HL-60 (cell line): Measurements from ENCODE around the gene SYTL2.

ENCODE experiments used
- GABPA ChIP-seq: IDR thresholded peaks from 2 replicates; pipeline ENCODE4 v1.6.1; 2012; ENCODE audit warnings: low read depth
- TF ChIP-seq, protein P1 (sequence below): IDR thresholded peaks from one replicate; pipeline ENCODE4 v1.5.1; 2011; ENCODE audit warnings: low read length, control low read depth, inconsistent platforms; ENCODE audit not compliant: insufficient read depth

DNA sequence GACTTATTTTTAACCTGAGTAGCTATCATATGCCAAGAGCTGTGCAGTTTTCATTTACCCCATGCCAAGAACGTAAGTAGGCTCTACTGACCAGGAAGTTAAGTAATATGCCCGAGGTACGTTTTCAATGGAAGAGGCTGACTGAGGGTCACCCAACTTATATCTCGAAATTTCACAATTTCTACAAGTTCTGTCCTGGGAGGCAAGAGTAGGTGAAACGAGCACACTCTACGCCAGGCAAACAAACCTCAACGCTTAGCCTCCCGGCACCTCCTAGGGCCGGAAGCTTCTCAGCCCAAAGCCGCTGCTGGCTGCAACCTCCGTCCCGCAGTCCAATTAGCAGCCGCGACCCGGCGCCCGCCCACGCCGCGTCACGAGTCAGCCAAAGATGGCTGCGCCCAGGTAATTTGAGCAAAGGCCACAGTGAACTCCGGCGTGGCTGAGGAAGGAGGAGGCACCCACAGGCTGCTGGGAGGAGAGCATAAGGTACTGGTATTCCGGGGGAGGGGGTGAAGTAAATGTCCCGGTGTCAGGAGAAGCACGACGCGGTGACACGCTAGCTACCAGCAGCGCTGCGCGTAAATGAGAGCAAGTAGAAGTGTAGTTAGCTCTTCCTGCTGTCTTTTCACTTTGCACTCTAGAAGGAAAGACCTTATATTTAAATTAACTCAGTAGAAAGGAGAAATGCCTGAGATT lies 163.2 kb downstream of the SYTL2 start, which contains the start of gene TMEM126A:
- TF ChIP-seq, protein P1, sequence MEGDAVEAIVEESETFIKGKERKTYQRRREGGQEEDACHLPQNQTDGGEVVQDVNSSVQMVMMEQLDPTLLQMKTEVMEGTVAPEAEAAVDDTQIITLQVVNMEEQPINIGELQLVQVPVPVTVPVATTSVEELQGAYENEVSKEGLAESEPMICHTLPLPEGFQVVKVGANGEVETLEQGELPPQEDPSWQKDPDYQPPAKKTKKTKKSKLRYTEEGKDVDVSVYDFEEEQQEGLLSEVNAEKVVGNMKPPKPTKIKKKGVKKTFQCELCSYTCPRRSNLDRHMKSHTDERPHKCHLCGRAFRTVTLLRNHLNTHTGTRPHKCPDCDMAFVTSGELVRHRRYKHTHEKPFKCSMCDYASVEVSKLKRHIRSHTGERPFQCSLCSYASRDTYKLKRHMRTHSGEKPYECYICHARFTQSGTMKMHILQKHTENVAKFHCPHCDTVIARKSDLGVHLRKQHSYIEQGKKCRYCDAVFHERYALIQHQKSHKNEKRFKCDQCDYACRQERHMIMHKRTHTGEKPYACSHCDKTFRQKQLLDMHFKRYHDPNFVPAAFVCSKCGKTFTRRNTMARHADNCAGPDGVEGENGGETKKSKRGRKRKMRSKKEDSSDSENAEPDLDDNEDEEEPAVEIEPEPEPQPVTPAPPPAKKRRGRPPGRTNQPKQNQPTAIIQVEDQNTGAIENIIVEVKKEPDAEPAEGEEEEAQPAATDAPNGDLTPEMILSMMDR = no peak
- TF ChIP-seq GABPA = peak; percentile 47; the same call in 1 of the 2 replicates
